K562 (cell line): ENCODE data around the gene PRDX1. TPM values are rescaled to one million over a fixed set of nuclear protein-coding genes. Genes with fewer than 3 reads are reported as not detected.
A peak's percentile ranks its signal among the peaks of the same experiment; 100 is the strongest.

Experiments used
- NR2C2 ChIP-seq, 2 experiments: fragments of 200-800 bp in 1 of 2; sonication (Bioruptor generic) in 1 of 2; sonication (generic) in 1 of 2; formaldehyde crosslinking in 1 of 2; IDR thresholded peaks; 2 replicates each; pipeline versions ENCODE4 v1.6.1 to v1.8.0; 2016 to 2022; ENCODE audit warnings: mild to moderate bottlenecking in 1 of 2, missing compliant biosample characterization in 1 of 2, missing genetic modification characterization in 1 of 2, missing genetic modification reagents in 1 of 2
- ZBTB17 ChIP-seq: fragments of 450-650 bp; formaldehyde crosslinking; IDR thresholded peaks from 2 replicates; pipeline ENCODE4 v1.4.0; 2020; ENCODE audit warnings: mild to moderate bottlenecking
- polyA plus RNA-seq, 8 experiments: library from polyadenylated mRNA; depleted of rRNA in 4 of 8; stranded (reverse) in 5 of 8; unstranded in 3 of 8; fragments of >200 nt; fragmentation: Nextera tagmentation in 2 of 8; fragmentation: Illumina TruSeq in 1 of 8; extraction: Ambion mirVana in 2 of 8; extraction: Trizol in 1 of 8; gene quantifications; 2 replicates each; pipeline versions ENCODE4 v1.2.1 to v1.2.3, GENCODE V29; 2011 to 2014; ENCODE audit warnings: inconsistent platforms in 1 of 8, missing spikeins in 1 of 8
- total RNA-seq, 7 experiments: library from RNA; depleted of rRNA in 6 of 7; stranded (reverse); fragments of >200 nt in 6 of 7; fragmentation: Illumina TruSeq in 2 of 7; extraction: Trizol in 2 of 7; gene quantifications; 2 replicates each; pipeline versions ENCODE4 v1.2.1 to v1.2.3, GENCODE V29; 2011 to 2021; ENCODE audit warnings: low replicate concordance in 1 of 7
- TF ChIP-seq, protein P1 (sequence below): fragments of 450-650 bp; IDR thresholded peaks from 2 replicates; pipeline ENCODE4 v1.6.1; 2017; ENCODE audit warnings: antibody characterized with exemption, mild to moderate bottlenecking
- TF ChIP-seq, protein P2 (sequence below): fragments of 250-450 bp; sonication (Bioruptor Pico); IDR thresholded peaks from 2 replicates; pipeline ENCODE4 v1.4.0; 2020

PRDX1 gene
- total and polyA plus RNA-seq, 9 of the 15 experiments (the other 6 are each of a cell fraction or from before 2014, with no cell fraction given), result 748 to 2,388 (median 1,045) TPM

DNA sequence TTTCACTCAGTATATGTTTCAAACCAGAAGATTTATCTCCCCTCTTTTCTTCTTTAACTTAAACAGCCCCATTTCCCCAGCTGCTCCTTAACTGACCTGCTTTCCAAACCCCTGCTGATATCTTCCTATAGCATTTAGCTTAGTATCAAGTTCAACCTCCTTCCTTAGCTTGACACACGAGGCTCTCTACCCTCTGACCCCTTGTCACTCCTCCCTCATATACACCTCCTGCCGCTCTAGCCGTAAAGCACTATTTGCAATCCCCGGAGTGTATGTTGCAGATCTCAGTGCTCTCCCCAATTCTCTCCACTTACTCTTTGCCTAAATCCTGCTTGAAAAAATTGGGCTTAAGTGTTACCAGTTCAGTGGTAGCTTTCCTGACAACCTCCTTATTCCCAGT, 15.2 kb upstream of the PRDX1 start (continued):
- TF ChIP-seq NR2C2 (CRISPR knock-in tag; IDR thresholded peaks at IDR 0.05) (no peak), NR2C2 (tag; IDR thresholded peaks at IDR 0.05) (peak; percentile 88), ZBTB17 (CRISPR knock-in tag) (no peak)
- TF ChIP-seq, protein P1, sequence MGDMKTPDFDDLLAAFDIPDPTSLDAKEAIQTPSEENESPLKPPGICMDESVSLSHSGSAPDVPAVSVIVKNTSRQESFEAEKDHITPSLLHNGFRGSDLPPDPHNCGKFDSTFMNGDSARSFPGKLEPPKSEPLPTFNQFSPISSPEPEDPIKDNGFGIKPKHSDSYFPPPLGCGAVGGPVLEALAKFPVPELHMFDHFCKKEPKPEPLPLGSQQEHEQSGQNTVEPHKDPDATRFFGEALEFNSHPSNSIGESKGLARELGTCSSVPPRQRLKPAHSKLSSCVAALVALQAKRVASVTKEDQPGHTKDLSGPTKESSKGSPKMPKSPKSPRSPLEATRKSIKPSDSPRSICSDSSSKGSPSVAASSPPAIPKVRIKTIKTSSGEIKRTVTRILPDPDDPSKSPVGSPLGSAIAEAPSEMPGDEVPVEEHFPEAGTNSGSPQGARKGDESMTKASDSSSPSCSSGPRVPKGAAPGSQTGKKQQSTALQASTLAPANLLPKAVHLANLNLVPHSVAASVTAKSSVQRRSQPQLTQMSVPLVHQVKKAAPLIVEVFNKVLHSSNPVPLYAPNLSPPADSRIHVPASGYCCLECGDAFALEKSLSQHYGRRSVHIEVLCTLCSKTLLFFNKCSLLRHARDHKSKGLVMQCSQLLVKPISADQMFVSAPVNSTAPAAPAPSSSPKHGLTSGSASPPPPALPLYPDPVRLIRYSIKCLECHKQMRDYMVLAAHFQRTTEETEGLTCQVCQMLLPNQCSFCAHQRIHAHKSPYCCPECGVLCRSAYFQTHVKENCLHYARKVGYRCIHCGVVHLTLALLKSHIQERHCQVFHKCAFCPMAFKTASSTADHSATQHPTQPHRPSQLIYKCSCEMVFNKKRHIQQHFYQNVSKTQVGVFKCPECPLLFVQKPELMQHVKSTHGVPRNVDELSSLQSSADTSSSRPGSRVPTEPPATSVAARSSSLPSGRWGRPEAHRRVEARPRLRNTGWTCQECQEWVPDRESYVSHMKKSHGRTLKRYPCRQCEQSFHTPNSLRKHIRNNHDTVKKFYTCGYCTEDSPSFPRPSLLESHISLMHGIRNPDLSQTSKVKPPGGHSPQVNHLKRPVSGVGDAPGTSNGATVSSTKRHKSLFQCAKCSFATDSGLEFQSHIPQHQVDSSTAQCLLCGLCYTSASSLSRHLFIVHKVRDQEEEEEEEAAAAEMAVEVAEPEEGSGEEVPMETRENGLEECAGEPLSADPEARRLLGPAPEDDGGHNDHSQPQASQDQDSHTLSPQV, result 0 out of 2 replicates have a peak, but pooled peaks have one; percentile 43
- TF ChIP-seq, protein P2, sequence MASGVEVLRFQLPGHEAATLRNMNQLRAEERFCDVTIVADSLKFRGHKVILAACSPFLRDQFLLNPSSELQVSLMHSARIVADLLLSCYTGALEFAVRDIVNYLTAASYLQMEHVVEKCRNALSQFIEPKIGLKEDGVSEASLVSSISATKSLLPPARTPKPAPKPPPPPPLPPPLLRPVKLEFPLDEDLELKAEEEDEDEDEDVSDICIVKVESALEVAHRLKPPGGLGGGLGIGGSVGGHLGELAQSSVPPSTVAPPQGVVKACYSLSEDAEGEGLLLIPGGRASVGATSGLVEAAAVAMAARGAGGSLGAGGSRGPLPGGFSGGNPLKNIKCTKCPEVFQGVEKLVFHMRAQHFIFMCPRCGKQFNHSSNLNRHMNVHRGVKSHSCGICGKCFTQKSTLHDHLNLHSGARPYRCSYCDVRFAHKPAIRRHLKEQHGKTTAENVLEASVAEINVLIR (CRISPR knock-in tag), result no peak
